Measurements from ENCODE around the gene RBL1.
"Not testable (repeated sequence)": the region's sequence is repeated elsewhere in the genome, so short reads cannot be mapped to it uniquely, and the experiment has no call there.

DNA sequence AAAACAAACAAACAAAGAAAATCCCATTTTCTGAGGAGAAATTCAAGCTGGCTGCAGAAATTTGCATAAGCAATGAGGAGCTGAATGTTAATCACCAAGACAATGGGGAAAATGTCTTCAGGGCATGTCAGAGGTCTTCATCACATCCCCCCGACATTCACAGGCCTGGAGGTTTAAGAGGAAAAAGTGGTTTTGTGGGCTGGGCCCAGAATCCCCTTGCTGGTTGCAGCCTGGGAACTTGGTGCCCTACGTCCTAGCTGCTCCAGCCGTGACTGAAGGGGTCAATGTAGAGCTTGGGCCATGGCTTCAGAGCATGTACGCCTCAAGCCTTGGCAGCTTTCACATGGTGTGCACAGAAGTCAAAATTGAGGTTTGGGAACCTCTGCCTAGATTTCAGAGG is 101.6 kb downstream of the RBL1 start:
- not testable (repeated sequence) for TF ChIP-seq POLR2A (IDR thresholded peaks at IDR 0.05; ENCODE audit: low read depth, low read length); POLR2AphosphoS5 (IDR thresholded peaks at IDR 0.05; ENCODE audit: low read depth, low read length); TAF1 (IDR thresholded peaks at IDR 0.05; ENCODE audit: low read depth, low read length); POU2F2 (IDR thresholded peaks at IDR 0.05; ENCODE audit: low read depth, low read length); SPI1 (IDR thresholded peaks at IDR 0.05; ENCODE audit: low read depth, low read length); PAX5 (IDR thresholded peaks at IDR 0.05; ENCODE audit: insufficient read depth, low read length, severe bottlenecking)

All from GM12891 (cell line).